GM23248 (cell line): ENCODE measurements around the gene DRD4. TPM values are rescaled to one million over a fixed set of nuclear protein-coding genes. Genes with fewer than 3 reads are reported as not detected.
"Not testable (repeated sequence)": the region's sequence is repeated elsewhere in the genome, so short reads cannot be mapped to it uniquely, and the experiment has no call there.

ENCODE experiments used
- DNase-seq: peaks from one replicate; pipeline ENCODE4 v3.0.0-alpha.2; 2015
- H2AFZ ChIP-seq: fragments of 200-600 bp; sonication (generic); 2 replicates; pipeline ENCODE4 v1.6.1; 2016; ENCODE audit warnings: antibody characterized with exemption
- H3F3A ChIP-seq: fragments of 200-600 bp; sonication (generic); 2 replicates; pipeline ENCODE4 v1.6.1; 2016; ENCODE audit warnings: mild to moderate bottlenecking, antibody characterized with exemption, mixed run types; ENCODE audit not compliant: insufficient read depth
- H3K27ac ChIP-seq: fragments of 200-600 bp; sonication (generic); 2 replicates; pipeline ENCODE4 v1.5.1; 2016; ENCODE audit warnings: mild to moderate bottlenecking
- H3K27me3 ChIP-seq: fragments of 200-600 bp; sonication (generic); replicated peaks from 2 replicates; pipeline ENCODE4 v1.6.1; 2016; ENCODE audit warnings: mild to moderate bottlenecking; ENCODE audit not compliant: insufficient read depth
- H3K36me3 ChIP-seq: fragments of 200-600 bp; sonication (generic); 2 replicates; pipeline ENCODE4 v1.6.1; 2016; ENCODE audit warnings: low read depth, mild to moderate bottlenecking
- H3K4me1 ChIP-seq: fragments of 200-600 bp; sonication (generic); 2 replicates; pipeline ENCODE4 v1.6.1; 2016; ENCODE audit warnings: mild to moderate bottlenecking; ENCODE audit not compliant: insufficient read depth
- H3K4me2 ChIP-seq: fragments of 200-600 bp; sonication (generic); one replicate; pipeline ENCODE4 v1.6.1; 2016; ENCODE audit warnings: mild to moderate bottlenecking; ENCODE audit not compliant: unreplicated experiment
- H3K4me3 ChIP-seq: fragments of 200-600 bp; sonication (generic); 2 replicates; pipeline ENCODE4 v1.5.1; 2016; ENCODE audit warnings: mild to moderate bottlenecking
- H3K79me2 ChIP-seq: fragments of 200-600 bp; sonication (generic); 2 replicates; pipeline ENCODE4 v1.6.1; 2016; ENCODE audit warnings: mild to moderate bottlenecking; ENCODE audit not compliant: insufficient read depth
- H3K9ac ChIP-seq: fragments of 200-600 bp; sonication (generic); 2 replicates; pipeline ENCODE4 v1.6.1; 2016; ENCODE audit warnings: mild to moderate bottlenecking
- H3K9me2 ChIP-seq: fragments of 200-600 bp; sonication (generic); 2 replicates; pipeline ENCODE4 v1.6.1; 2016; ENCODE audit warnings: mixed run types, mild to moderate bottlenecking, moderate library complexity; ENCODE audit not compliant: insufficient read depth
- H3K9me3 ChIP-seq: fragments of 200-600 bp; sonication (generic); one replicate; pipeline ENCODE4 v1.6.1; 2017; ENCODE audit warnings: low read depth
- H4K20me1 ChIP-seq: fragments of 200-600 bp; sonication (generic); 2 replicates; pipeline ENCODE4 v1.6.0; 2016; ENCODE audit not compliant: insufficient read depth
- EZH2 ChIP-seq: fragments of 200-600 bp; sonication (generic); IDR thresholded peaks from 2 replicates; pipeline ENCODE4 v1.6.1; 2018; ENCODE audit warnings: antibody characterized with exemption, mild to moderate bottlenecking; ENCODE audit not compliant: insufficient read depth, poor library complexity, severe bottlenecking
- EZH2phosphoT487 ChIP-seq: fragments of 200-600 bp; sonication (generic); IDR thresholded peaks from 2 replicates; pipeline ENCODE4 v1.6.1; 2018; ENCODE audit warnings: antibody characterized with exemption, moderate library complexity, mild to moderate bottlenecking, low read depth; ENCODE audit not compliant: insufficient read depth
- WGBS, 2 experiments: methylation state at CpG; one replicate each; pipeline ENCODE4 v1.1.6; 2015 to 2017; ENCODE audit warnings: low lambda C conversion rate in 2 of 2, low coverage in 1 of 2; ENCODE audit errors: missing lambda C conversion rate in 2 of 2; 5-methylcytosine and 5-hydroxymethylcytosine counted together
- in situ Hi-C: fragments of 300-500 bp; cut with MboI; formaldehyde crosslinking; loops from 2 replicates; pipeline ENCODE4 v1.15.0; 2020
- polyA plus RNA-seq: library from polyadenylated mRNA; unstranded; fragments of >200 nt; fragmentation: Nextera tagmentation; extraction: Ambion mirVana; gene quantifications from 2 replicates; pipeline ENCODE4 v1.2.1, GENCODE V29; 2016
- total RNA-seq: library from RNA; depleted of rRNA; stranded (reverse); fragments of >200 nt; shearing (Covaris generic); gene quantifications from 2 replicates; pipeline ENCODE4 v1.2.3, GENCODE V29; 2014

The DRD4 gene
- total and polyA plus RNA-seq, 2 experiments from 2014 or later = not detected

GRCh38 chr11:643849-644738 is 7.0 kb downstream of the DRD4 start:
- 87 to 88% methylated on average over 42 to 45 of the region's 50 CpGs for WGBS, 2 experiments
- TF ChIP-seq EZH2 = no peak
- no peak for TF ChIP-seq EZH2phosphoT487
- in situ Hi-C loops = no loop called here
- peaks cover 6% of the 10 kb centered on the region; the same call in 1 of the 2 replicates for H3F3A ChIP-seq
- 0 out of 2 replicates have a peak, but pooled peaks cover 5% of the 10 kb centered on the region for H3K36me3 ChIP-seq
- H3K79me2 ChIP-seq = no peaks in the 10 kb centered on the region
- no peaks in the 10 kb centered on the region for H3K9me3 ChIP-seq
- peaks cover under 1% of the 10 kb centered on the region; the same call in 1 of the 2 replicates for H3K4me1 ChIP-seq
- no peak overlapping the region for H3K27ac ChIP-seq
- no peaks in the 10 kb centered on the region; the same call in 1 of the 2 replicates for H3K27me3 ChIP-seq
- no peak overlapping the region for H3K4me3 ChIP-seq
- H3K4me2 ChIP-seq = no peak overlapping the region
- no peak overlapping the region for H3K9ac ChIP-seq
- H4K20me1 ChIP-seq = no peaks in the 10 kb centered on the region
- H2AFZ ChIP-seq = no peak overlapping the region
- no peaks in the 10 kb centered on the region for H3K9me2 ChIP-seq
- DNase-seq = no peak

- no peak overlapping the region for H3K9ac ChIP-seq
- no peaks in the 10 kb centered on the region for H4K20me1 ChIP-seq
- H3K4me3 ChIP-seq = no peak overlapping the region
- TF ChIP-seq EZH2phosphoT487 = no peak
- no peak for TF ChIP-seq EZH2
- H3K4me1 ChIP-seq = no peaks in the 10 kb centered on the region
- no peaks in the 10 kb centered on the region for H3K79me2 ChIP-seq
- H3K36me3 ChIP-seq = peaks cover 9% of the 10 kb centered on the region; the same call in 1 of the 2 replicates
- H3K4me2 ChIP-seq = no peak overlapping the region
- no peaks in the 10 kb centered on the region for H3K27me3 ChIP-seq
- peaks cover 6% of the 10 kb centered on the region; the same call in 1 of the 2 replicates for H3F3A ChIP-seq
- DNase-seq = no peak
- no peak overlapping the region for H3K27ac ChIP-seq
- no peaks in the 10 kb centered on the region for H3K9me2 ChIP-seq
- H2AFZ ChIP-seq = no peak overlapping the region
- in situ Hi-C loops = no loop called here
- WGBS, 2 experiments = 87% methylated on average over 16 of the region's 16 CpGs
- no peaks in the 10 kb centered on the region for H3K9me3 ChIP-seq
Observed at GRCh38 chr11:645536-645935, 8.5 kb downstream of the DRD4 start.

- Histone ChIP-seq H3K9ac (no peak overlapping the region), H3K4me2 (no peak overlapping the region), H2AFZ (no peak overlapping the region), H3F3A (peaks cover 6% of the 10 kb centered on the region; the same call in 1 of the 2 replicates), H3K4me1 (no peaks in the 10 kb centered on the region), H3K4me3 (no peak overlapping the region), H3K79me2 (no peaks in the 10 kb centered on the region), H3K27me3 (no peaks in the 10 kb centered on the region), H3K9me2 (no peaks in the 10 kb centered on the region), H4K20me1 (no peaks in the 10 kb centered on the region), H3K9me3 (no peaks in the 10 kb centered on the region), H3K36me3 (peaks cover 9% of the 10 kb centered on the region; the same call in 1 of the 2 replicates), H3K27ac (no peak overlapping the region)
- no peak for TF ChIP-seq EZH2
- TF ChIP-seq EZH2phosphoT487 = no peak
- DNase-seq = no peak
- WGBS, 2 experiments = 88 to 89% methylated on average over 14 of the region's 14 CpGs
- in situ Hi-C loops = no loop called here
Observed at GRCh38 chr11:646214-646613, 9.1 kb downstream of the DRD4 start.

GRCh38 chr11:647672-648158 is 10.6 kb downstream of the DRD4 start:
- in situ Hi-C loops, H3K79me2 ChIP-seq: not testable (repeated sequence)
- WGBS, 2 experiments = 91 to 96% methylated on average over 9 to 10 of the region's 14 CpGs

More at GRCh38 chr11:647672-648158, 10.6 kb downstream of the DRD4 start:
- not testable (repeated sequence) for H3K4me1 ChIP-seq, H3K4me2 ChIP-seq, H3K36me3 ChIP-seq, H3F3A ChIP-seq, H3K9me2 ChIP-seq, H3K9me3 ChIP-seq, H3K4me3 ChIP-seq, H3K9ac ChIP-seq, H4K20me1 ChIP-seq, H3K27ac ChIP-seq, DNase-seq, H2AFZ ChIP-seq, H3K27me3 ChIP-seq
